Mucosa of gallbladder (tissue), 1 donor: ENCODE results near the gene CALML4. TPM values are rescaled to one million over a fixed set of nuclear protein-coding genes. Genes with fewer than 3 reads are reported as not detected.
"Not testable (repeated sequence)": the region's sequence is repeated elsewhere in the genome, so short reads cannot be mapped to it uniquely, and the experiment has no call there.

Source experiments
- DNase-seq: peaks from one replicate; pipeline ENCODE4 v3.0.0-alpha.2; 2020; ENCODE audit warnings: low spot score
- total RNA-seq: library from RNA; stranded (reverse); gene quantifications from one replicate; pipeline ENCODE4 v1.2.1, GENCODE V29; 2021
- donor health status: DM: no; HTN: no; CAD: no.

CALML4 gene
- total RNA-seq, 1 donor from 2014 or later, result 49.2 TPM

DNA sequence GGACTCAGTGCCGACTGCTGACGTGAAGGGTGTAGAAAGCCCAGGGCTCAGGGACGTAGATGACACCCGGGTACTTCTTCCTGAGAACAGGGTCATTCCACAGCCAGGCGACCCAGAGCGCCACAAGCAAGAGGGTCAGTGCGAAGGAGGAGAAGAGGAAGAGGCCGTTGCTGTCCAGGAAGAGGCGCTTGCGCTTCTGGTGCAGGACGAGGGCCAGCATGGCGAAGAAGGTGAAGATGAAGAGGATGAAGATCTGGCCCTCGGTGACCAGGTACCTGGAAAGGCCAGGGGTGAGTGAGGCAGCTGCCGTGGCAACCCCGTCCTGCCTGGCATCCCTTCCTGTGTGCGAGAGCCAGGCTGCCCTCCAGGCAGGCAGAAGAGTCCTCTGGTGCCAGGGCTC lies 3.0 kb upstream of the CALML4 start:
- no peak for DNase-seq

DNA sequence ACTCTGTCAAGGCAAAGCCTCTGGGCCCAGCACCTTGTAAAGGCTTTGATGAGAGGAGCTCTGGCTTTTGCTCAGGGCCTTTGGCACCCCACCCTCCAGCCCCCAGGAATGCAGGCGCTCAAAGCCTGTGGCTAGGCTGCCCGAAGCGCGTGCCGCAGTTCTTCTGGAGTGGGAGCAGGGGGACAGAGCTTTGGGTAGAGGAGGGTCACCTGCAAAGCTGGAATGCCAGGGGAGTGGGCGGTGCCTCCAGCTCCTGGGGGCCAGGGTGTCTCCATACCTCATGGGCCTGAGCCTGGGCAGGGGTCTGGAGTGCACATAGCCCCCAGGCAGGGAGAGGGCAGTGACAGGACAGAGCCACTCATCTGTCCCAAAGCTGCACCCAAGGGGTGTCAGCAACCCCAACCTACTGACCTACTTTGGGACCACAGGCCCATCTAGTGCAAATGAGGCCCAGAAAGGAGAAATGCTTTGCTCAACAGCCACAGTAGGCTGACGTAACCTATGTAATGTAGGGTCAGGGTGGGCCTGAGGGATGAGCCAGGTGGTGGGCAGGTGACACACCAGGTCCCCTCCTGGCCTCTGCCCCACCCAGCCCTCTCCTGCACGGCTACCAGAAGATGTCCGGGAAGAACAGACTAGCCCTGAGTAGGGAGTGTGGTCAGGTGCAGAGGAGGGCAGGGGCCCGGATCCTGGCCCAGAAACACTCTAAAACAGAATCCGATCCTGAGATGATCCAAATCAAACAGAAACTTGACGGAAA lies 2.2 kb upstream of the CALML4 start:
- DNase-seq, result no peak

DNA sequence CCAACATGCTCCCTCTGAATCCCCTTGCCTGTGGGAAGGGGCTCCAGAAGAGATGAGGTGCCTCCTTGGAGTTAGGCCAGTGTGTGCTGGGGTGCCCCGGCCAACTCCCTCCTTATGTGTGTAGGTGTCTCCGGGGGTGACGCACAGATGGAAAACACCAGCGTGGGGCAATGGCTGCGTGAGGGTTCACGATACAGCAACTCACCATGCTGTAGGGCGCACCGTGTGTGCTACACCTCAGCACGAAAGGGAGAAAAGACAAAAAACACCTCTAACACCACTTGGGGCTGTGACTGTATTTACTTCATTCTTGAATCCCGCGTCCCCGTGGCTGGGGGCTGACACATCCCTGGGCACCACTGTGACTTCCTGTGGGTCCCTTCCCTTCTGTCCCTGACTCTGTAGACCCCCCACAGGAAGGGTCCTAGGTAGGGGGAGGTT lies 1.6 kb upstream of the CALML4 start:
- no peak for DNase-seq

DNA sequence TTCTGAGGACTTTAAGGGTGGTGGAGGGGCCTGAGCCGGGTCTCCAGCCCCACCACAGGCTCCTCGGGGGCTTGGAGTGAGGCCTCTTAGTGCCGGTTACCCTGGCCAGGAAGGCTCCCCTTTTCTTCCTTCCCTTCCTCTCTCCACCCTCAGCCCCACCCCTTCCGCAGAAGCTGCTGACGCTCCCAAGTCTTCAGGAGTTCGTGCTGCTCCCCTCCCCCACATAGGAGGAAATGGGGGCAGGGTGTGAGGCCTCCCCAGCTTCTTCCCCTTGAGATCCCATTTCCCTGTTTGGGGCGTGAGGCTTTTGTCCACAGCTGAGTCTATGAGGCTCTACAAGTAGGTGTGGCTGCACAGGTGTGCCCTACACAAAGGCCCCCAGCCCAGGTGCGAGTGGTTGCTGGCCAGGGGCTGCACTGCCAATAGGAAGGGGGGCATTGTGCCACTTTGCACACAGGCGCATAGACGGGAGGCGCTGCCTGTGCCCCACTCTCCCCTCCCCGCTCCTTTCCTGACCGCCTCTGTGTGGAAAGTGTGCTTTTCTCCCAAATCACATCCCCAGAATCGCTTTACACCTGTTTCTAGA lies 915 bp upstream of the CALML4 start:
- peak; percentile 75 for DNase-seq

DNA sequence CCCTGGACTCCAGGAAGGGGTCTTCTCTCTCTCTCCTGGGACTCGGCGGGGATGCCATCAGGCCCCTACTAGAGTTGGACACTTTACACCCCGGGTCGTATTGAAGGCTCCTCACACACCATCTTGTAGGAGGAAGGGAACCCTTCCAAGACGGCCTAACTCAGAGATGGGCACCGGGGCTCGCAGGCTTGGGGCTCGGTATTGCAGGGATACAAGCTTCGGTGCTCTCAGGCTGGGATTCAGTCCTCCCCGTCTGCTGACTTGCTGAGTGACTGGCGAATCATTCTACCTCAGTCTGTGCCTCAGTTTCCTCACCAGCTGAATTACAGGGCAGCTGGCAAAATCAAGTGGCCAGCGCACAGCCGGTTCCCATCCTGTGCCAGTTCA lies 419 bp upstream of the CALML4 start:
- no peak for DNase-seq

DNA sequence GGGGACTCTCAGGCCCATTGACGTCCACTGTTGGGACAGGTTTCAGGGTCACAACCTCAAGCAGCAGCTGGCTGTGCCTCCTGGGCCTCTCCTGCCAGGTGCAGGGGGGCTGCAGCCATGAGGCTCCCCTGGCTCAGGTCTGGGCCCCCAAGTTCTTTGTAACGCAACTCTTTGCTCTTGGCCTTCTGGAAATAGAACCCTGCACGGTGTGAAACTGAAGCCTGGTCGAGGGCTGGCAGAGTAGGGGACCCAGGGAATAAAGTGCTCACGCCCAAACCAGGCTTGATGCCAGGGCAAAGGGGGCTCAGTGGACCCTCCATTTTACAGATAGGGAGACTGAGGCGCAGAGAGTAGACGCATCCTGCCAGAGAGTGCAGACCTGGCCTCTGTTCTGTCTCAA lies 771 bp downstream of the CALML4 start:
- DNase-seq, result no peak

DNA sequence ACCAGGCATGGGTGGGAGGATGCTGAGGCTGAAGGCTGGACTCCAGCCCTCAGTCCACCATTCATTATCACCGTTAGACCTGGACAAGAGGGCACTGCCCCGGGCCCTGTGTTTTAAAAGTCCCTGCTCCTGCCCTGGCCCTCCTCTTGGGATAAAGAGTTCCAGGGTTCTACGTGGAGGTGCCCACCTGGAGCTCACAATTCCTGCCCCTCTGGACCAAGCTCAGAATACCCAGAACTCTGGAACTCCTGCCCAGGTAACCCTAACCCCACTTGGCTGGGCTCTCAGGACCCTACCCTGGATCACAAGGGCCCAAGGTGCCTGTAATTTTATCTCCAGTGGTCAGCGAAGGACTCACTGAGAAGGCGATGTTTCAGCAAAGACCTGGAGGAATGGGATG lies 1.2 kb downstream of the CALML4 start:
- no peak for DNase-seq

DNA sequence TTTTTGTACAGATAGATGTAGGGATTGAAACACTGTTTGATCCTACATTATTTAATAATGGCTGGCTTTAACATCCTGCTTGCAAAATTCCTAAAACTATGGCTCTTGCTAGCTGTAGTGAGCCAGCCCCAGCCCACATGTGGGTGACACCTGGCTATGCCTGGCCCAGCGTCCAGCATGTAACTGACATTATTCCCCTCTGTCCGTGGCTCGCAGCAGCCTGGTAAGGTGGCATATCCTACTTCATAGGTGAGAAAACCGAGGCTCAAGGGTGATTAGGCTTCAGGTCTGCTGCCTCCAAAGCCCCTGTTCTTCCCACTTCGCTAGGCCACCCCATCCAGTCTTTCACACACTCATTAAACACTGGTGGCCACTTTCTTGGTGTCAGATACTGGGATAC lies 1.6 kb downstream of the CALML4 start:
- DNase-seq, result no peak

DNA sequence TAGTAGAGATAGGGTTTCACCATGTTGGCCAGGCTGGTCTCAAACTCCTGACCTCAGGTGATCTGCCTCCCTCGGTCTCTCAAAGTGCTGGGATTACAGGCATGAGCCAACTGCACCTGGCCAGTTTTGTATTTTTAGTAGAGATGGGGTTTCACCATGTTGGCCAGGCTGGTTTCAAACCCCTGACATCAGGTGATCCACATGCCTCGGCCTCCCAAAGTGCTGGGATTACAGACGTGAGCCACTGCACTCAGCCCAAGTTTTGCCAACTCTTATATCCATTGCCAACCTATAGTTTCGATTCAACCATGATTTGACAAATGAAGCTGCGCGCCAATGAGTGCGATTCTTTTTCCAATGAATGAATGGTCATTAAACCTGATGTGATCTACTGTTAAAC lies 2.1 kb downstream of the CALML4 start:
- not testable (repeated sequence) for DNase-seq

DNA sequence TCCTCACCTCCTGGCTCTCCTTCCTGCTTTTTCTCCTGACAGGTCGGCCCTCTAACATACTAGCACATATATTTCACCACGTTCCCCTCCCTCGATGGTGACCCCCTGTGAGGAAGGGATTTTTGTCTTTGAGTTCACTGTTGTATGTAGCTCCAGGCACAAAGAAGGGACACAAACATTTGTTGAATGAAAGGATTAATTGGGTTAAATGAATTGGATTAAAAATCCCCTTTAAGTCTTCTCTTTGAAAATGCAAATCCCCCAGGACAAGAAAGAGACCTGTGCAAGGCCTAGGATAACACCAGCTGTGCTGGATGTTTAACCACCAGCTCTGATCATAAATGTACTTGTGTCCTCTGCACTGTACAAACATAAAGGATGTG lies 3.3 kb downstream of the CALML4 start:
- no peak for DNase-seq

DNA sequence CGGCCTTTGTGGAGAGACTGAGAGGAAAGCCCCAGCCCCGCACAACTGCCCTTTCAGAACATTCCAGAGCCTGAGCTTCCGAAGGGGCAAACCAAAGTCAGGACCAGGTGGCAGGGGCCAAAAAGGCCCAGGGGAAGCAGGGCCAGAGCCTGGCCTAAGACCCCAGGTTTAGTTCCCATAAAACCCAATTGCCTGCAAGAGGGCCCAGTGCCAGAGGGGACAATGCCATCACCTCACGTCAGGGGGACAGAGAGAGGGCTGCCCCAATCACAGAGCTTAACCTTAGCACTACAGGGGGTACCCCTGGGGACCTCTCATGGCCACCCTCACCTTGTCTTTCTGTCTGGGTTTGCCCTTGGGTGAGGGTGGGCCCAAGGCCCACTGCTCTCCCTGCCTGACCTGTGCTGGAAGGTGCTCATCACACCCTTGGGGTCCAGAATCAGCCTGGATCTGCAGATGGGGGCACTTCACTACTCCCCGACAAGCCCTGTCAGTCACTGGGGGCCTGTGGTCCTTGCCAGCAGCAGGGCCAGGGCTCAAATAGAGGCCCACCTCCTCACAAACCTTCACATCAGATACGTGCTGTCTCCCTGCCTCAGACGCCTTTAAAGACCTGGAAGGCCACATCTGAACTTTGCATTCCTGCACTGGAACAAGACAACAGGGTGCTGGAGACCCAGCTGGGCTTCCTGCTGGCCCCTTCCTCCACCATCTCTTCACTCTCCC lies 3.8 kb downstream of the CALML4 start:
- DNase-seq, result no peak

DNA sequence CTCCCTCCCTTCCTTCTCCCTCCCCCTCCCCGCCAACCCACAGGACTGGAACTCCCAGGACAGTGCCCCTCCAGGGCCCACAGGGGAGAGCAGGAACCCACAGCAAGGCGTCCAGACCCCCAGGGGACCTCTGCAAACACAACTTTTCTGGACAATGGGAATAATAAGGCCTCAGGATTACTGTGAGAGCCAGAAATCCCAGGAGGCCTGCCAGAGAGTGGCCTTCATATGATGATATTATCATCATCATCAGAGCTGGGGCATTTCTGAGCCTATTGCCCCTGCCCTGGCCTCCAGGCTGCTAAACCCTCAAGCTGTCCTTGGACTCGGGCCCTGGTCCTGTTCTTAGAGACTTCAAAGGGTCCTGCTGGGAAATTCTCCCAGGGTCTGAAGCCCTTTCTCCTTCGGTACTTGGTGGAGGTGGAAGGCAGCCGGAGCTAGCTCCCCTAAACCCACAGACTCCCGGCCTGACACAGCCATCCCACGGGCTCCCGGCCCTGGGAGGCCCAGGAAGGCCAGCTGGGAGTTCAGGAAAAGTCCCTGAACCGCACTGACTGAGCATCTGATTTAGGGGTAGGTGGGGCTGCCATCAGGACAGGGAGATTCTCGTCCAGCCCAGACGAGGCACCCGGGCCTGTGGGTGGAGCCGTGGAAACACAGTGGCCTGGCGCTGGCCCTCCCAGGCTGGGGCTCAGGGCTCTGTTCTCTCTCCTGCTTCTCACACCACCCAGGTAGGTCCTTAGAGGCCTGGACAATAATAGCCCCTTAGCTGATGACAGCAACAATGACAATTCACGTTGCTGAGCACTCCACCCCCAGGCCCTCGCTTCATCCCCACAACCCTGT lies 4.9 kb downstream of the CALML4 start:
- no peak for DNase-seq

DNA sequence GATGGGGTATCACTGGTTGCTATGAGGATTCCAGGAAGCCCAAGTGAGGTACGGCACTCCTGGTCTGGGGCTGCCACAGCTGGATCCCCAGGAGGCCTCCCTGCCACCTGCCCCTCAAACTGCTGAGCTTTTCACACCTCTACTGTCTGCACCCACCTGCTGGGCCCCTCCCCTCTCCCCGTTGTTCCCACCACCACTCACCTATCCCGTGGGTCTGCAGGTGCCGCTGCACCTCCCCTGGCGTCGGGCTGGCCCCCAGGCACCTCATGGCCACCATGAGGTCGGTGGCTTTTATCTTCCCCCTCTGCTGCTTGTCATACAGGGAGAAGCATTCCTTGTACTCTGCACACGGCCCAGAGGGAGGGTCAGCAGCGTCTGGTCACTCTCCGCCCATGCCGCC lies 5.8 kb downstream of the CALML4 start:
- DNase-seq, result no peak

DNA sequence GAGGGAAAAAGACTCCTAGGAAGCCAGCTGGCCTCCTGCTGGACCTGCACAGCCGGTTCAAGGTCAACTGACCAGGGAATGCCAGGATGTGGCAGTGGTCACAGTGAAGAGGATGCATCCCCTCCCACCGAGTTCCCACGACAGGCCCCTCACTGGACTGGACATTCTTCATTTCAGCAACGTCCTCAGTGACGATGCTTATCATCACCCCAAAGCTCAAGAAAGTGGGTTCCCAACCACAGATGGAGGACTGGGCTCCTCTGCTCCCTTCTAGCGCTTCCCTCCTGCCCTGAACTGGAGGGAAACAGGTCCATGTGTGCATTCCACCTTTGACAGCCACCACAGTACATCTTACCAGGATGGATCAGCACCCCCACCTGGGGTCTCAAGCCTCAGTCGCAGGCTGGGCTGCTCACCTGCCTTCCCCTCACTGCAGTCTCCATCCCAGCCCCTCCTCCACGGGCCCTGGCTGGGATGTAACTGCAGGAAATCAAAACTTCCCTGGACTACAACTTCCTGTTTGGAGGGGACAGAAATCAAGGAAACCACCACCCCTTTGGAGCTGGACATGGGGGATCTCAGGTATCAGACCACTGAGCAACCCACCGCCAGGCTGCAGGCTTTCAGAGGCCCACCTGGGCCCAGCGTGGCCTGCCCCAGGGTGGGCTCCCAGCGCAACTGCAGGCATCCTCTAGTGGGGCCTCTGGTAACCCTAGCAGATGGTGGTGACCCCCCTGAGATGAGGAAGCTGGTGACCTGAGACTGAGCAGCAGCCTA lies 7.3 kb downstream of the CALML4 start:
- peak; percentile 5 for DNase-seq

DNA sequence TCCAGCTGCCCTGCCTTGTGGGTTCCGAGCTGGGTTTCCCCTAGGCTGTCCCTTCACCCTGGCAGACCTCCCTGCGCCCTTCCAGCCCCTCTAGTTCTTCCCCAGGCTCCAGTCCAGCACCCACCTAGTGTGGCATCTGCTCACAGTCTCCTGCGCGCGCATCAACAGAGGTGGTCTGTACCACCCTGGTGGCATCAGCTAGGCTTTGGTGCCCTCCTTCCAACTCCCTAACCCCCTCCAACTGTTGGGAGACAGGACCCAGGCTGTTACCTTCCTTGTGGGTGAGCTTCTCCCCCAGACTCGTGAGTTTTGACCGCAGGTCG lies 8.0 kb downstream of the CALML4 start:
- no peak for DNase-seq

DNA sequence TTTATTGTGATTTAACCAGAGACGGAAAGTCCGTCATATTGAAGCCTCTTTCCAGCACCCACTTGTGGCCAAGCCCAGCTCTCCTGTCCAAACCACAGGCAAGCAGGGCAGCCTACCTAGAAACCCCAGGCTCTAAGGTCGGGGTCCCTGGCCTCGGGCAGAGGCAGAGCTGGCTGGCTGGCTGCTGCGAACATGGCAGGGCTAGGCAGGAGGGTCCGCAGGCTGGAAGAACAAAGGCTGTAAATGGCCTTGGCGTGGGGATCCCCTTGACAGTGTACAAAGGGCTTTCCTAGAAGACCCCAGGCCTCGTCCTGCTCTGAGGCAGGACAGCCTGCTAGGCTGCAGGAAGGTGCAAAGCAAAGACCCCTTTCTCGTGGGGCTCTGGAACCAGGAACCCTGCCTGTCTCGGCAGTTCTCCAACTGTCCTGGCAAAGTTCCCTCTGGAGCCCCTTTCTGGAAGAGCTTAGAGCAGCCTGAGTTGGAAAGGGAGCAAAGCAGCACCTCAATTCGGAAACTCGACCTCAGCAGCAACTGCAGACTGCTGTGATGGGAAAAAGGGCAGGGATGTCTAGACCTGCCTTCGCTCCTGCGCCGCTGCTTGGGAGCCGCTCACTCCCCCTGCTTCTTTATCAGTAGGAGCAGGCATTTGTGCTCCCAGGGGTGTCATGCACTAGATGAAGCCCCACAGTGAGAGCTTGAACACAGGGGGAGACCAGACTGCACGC lies 8.5 kb downstream of the CALML4 start:
- DNase-seq, result no peak

DNA sequence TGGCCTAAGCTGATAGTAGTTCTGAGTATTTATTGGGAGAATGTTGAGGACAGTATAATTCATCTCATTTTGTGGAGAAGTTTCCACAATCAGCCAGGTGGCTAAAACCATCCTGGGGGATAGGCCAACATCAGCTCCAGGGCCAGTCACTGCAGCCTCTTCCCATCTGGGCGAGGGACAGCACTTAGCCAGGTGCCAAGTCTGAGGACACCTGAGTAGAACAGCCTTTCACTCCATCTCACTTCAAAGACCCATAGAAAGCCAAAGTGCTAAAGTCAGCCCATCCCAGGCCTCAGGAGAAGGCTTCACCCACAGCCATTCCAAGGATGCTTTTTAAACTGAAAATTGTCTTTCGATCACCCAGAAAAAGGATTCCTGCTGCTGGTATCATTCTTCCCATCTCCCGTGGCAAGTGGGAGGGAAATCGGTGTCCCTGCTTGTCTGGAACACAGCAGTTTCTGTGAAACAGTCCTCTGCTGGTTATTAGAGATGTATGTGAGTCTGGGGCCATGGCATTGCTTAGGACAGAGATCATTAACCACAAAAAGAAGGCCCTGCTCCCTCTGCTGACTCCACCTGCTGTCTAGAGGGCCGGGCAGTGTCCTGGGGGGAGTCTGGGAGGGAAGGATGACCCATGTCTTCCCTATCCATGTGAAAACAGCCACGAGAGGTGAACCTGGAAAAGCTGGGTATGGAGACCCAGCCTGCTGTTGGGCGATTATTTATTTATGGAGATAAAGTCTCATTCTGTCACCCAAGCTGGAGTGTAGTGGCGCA lies 9.6 kb downstream of the CALML4 start:
- DNase-seq, result no peak

DNA sequence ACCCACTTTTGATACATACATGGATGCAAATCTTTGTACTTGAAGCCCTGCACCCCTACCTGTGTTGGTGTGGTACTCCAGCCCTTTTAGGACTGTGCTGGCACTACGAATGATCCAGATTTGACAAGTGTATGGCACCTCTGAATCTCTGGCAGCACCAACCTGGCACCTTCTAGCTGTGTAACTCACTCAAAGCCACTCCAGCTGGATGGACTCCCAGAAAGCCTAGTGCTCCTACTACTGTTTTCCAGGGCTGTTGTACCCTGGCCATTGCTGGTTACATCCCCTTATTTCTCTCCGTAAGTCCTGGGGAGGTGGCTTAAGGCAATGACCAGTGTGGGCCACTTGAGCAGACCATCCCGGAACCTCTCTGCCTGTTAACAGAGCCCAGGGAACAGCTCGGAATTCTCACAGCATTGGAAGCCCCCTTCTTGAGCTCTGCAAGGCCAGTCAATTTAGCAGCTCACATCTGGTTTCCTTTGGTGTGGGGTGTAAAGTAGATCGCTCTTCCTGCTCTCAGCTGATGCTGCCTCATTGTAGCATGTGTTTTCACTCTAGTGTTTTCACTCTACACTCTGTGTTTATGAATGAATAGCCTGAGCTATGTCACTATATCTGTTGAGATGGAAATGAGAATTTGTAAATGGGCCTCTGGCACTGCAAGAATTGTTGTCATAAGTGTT lies 12.2 kb downstream of the CALML4 start:
- DNase-seq, result no peak

DNA sequence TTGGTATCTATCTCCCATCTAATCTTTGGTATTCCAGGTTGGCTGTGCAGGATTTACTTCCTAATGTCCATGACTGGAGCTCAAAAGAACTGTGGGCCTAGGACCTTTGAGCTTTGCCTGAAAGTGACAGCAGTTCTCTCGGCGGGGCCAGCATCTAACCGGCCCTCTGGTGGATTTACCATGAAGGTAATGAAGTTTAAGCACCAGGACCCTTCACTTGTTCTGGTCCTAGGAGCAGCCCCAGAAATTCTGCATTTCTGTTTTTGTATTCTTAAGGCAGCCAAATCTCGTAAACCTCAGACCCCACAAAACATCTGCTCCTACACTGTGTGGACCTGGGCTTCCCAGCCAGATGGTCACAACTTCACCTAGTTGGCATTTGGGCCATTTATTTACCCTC lies 13.0 kb downstream of the CALML4 start:
- no peak for DNase-seq

DNA sequence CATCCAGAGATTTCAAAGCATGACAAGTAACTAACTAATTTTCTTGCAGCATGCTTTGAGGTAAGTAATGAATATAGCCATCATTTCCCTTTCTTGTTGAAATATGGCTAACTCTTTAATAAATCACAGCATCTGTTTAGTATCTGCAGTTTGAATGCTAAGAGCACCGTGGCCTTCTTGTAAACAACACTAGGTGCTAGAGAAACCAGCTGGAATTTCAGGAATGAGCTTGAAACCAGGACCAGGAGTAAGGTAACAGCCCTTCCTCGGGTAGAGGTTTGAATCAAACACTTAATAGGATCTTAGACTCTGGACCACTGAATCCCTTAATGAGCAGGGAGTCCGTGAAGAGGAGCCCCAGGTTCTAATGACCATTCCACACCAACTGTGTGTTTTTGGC lies 13.6 kb downstream of the CALML4 start:
- no peak for DNase-seq
